HG02938 (cell line): Measurements from ENCODE around the gene C16orf74.

Source experiments
- ATAC-seq: cut with Tn5 transposase; IDR thresholded peaks from one replicate; pipeline ENCODE4 v1.9.1; 2021; ENCODE audit warnings: mild to moderate bottlenecking, moderate library complexity; ENCODE audit not compliant: unreplicated experiment

C16orf74 gene

GRCh38 chr16:85751698-85752501, 1.0 kb upstream of the C16orf74 start:
- ATAC-seq, result no peak

- no peak for ATAC-seq
Measured at GRCh38 chr16:85750146-85750826, 610 bp downstream of the C16orf74 start.

- ATAC-seq, result no peak
Measured at GRCh38 chr16:85749771-85750145, 1.1 kb downstream of the C16orf74 start.

DNA sequence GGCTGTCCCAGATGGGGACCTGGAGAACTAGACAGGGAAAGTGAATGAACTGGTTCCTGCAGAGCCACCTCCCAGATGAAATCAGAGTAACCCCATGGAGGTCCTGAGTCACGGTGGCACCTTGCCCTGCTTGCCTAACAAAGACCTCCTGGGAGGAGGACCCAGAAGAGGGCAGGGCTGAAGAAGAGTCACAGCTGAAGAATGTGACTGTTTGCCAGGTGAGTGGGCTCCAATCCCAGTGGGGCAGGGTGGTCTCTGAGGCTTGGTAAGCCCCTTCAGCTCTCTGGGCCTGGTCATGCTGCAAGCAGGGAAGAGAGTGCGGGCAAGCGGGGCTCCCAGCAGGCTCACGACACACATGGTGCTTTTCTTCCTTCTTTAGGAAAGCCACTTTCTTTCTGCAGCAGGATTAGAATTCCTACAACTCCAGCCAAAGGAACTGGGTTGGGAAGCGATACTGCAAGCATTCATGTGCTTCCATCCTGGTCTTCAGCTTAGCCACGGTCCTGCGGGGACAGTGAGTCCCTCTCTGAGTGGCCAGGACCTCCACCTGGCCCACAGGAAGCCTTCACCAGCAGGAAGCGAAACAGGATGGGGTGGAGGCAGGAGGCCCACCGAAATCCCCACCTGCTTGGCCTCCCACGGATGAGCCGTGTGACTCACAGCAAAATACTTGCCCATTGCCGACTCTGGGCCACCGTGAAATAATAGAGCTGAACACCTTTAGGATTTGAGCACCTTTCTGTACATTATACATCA, 4.3 kb downstream of the C16orf74 start:
- ATAC-seq, result no peak

GRCh38 chr16:85738923-85739715, 11.8 kb downstream of the C16orf74 start:
- no peak for ATAC-seq

GRCh38 chr16:85736921-85737320, 14.0 kb downstream of the C16orf74 start:
- no peak for ATAC-seq

DNA sequence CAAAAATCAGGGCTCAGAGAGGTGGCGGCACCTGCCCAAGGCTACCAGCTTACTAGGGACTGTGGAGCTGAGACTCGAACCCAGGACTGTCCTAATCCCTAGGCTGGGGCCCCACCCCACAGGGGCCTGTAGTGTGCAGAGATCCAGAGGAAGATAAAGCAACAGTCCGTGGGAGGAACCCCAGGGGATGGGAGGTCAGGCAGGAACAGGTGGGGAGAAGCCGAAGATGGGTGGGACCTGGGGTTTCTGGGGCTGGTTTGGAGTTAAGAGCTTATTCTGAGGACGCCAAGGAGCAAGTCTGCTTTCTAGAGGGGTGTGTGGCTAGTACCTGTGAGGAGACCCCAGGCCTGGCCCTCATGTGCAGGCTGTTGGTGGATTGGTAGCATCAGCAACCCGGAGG, 14.9 kb downstream of the C16orf74 start:
- ATAC-seq, result no peak

- ATAC-seq, result peak; percentile 72
Measured at GRCh38 chr16:85735225-85735635, 15.7 kb downstream of the C16orf74 start.

DNA sequence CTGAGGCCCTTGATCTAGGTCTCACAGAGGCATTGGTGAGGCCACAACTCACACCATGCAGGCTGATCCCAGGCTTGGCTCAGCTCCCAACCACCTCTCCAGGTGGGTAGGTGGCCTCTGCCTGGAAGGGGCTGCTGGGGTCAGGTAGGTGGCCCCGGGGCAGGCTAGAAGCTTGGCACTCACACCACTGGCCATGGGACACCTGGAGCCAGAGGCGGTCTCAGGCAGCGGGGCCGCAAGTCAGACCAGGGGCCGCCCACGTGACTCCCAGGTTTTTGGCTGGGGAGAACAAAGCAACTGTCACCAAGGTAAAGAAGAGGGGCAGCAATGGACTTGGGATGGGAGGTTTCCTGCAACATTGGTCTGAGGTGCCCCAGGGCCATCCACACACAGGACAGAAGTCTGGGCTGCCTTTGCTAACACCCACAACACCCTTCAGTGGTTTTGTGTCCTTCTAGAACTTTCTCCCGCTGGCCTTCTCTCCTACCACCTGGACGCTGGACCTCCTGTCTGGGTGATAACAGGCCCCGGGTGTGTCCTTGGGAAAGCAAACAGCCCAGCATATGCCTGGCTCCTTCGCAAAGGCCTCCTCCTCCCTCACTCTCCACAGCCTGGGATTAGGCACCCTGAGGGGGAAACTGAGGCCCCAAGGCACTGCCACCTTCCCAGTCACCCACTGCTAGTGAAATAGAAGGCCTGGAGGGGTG, 16.4 kb downstream of the C16orf74 start:
- ATAC-seq, result no peak

- ATAC-seq, result no peak
Measured at GRCh38 chr16:85733839-85734170, 17.1 kb downstream of the C16orf74 start.

GRCh38 chr16:85733155-85733838, 17.6 kb downstream of the C16orf74 start:
- no peak for ATAC-seq

GRCh38 chr16:85731179-85731578, 19.7 kb downstream of the C16orf74 start:
- ATAC-seq, result no peak

DNA sequence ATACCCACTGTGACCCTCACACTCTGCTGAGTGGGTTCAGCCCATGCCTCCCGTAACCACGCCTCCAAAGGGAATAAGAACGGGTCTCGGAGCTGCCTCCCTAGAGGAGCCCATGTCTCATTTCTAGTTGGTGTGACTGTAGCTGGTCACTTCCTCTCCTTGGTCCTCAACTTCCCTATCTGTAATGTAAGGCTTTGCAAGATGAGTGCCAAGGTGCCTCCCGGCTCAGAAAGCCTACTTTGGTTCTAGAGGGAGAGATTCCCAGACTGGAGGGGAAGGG, 20.8 kb downstream of the C16orf74 start:
- no peak for ATAC-seq

DNA sequence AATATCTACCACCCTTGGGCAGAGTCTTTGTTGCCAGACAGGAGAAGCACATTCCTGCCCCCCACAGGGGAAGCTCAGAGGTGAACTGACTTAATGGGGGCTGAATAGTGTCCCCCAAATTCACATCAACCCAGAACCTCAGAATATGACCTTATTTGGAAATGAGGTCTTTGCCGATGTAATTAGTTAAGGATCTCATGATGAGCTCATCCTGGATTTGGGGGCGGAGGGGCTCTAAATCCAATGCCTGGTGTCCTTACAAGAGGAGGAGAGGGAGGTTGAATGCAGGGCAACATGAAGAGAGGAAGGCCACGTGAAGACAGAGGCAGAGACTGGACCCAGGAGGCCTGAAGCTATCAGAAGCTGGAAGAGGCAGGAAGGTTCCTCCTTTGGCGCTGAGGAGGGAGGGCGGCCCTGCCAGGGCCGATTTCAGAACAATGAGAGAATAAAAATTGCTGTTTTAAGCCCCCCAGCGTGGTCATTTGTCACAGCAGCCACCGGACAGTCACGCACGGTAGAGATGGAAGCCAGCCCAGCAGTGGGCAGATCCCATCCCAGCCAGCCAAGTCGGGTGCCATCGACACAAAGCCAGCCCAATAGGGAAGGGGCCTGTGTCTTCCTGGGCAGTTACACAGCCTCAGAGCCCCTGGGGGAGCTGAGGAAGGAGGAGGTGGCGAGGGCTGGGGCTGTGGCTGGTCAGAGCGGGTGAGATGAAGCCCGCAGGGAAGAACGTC, 21.3 kb downstream of the C16orf74 start:
- no peak for ATAC-seq

- no peak for ATAC-seq
Measured at GRCh38 chr16:85728879-85729278, 22.0 kb downstream of the C16orf74 start.

- ATAC-seq, result no peak
Measured at GRCh38 chr16:85724936-85725335, 26.0 kb downstream of the C16orf74 start.

- no peak for ATAC-seq
Measured at GRCh38 chr16:85724126-85724879, 26.6 kb downstream of the C16orf74 start.

GRCh38 chr16:85722128-85722893, 28.6 kb downstream of the C16orf74 start:
- no peak for ATAC-seq
